ENCODE measurements around the gene NUDT12.

The NUDT12 gene

GRCh38 chr5:103539376-103540330, 22.9 kb downstream of the NUDT12 start:
- peak overlapping the region; percentile 44 for H2AFZ ChIP-seq
- no peaks in the 10 kb centered on the region for H3K9me3 ChIP-seq (ENCODE audit: control insufficient read depth, low read length)
- TF ChIP-seq CTCF (IDR thresholded peaks at IDR 0.05): no peak
- H3K27me3 ChIP-seq (ENCODE audit: control insufficient read depth, insufficient read depth, low read length): no peaks in the 10 kb centered on the region
- H3K4me1 ChIP-seq: peaks cover 4% of the 10 kb centered on the region
- H3K4me2 ChIP-seq (ENCODE audit: low read length): no peak overlapping the region
- no peak overlapping the region for H3K27ac ChIP-seq
- no peaks in the 10 kb centered on the region for H3K79me2 ChIP-seq
- H3K9ac ChIP-seq: no peak overlapping the region
- no peak overlapping the region for H3K4me3 ChIP-seq (ENCODE audit: low read depth, low read length)
- H3K36me3 ChIP-seq (ENCODE audit: control insufficient read depth, insufficient read depth, low read length): no peaks in the 10 kb centered on the region

DNA sequence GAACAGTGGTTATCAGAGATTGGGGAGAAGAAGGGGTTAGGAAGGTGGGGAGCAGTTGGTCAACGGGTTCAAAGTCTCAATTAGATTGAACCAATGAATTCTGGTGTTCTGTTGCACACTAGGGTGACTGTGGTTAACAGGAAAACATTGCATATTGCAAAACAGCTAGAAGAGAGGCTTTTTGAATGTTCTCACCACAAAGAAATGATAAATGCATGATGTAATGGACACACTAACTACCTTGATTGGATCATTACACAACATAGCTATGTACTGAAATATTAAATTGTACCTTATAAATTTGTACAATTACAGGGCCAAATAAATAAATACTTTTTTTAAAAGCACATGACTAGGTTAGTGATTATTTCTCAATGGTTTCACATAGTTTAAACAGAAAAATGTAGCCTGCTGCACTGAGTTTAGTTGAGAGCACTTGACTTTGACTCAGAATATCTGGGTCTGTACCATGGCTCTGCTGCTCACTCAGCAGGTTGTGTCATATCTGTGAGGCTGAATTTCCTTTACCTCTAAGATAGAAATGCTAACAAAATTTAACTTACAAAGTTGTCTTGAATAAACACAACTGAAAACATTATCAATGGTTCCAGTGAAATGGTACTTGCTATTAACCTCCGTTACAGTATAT, 30.4 kb downstream of the NUDT12 start:
- H3K4me3 ChIP-seq (ENCODE audit: low read depth, low read length): no peak overlapping the region
- no peak overlapping the region for H3K4me2 ChIP-seq (ENCODE audit: low read length)
- no peaks in the 10 kb centered on the region for H3K9me3 ChIP-seq (ENCODE audit: control insufficient read depth, low read length)
- H2AFZ ChIP-seq: no peak overlapping the region
- H3K27ac ChIP-seq: no peak overlapping the region
- H3K9ac ChIP-seq: no peak overlapping the region
- H3K27me3 ChIP-seq (ENCODE audit: control insufficient read depth, insufficient read depth, low read length): no peaks in the 10 kb centered on the region
- no peak for TF ChIP-seq CTCF (IDR thresholded peaks at IDR 0.05)
- no peaks in the 10 kb centered on the region for H3K36me3 ChIP-seq (ENCODE audit: control insufficient read depth, insufficient read depth, low read length)
- H3K4me1 ChIP-seq: no peaks in the 10 kb centered on the region
- H3K79me2 ChIP-seq: no peaks in the 10 kb centered on the region

DNA sequence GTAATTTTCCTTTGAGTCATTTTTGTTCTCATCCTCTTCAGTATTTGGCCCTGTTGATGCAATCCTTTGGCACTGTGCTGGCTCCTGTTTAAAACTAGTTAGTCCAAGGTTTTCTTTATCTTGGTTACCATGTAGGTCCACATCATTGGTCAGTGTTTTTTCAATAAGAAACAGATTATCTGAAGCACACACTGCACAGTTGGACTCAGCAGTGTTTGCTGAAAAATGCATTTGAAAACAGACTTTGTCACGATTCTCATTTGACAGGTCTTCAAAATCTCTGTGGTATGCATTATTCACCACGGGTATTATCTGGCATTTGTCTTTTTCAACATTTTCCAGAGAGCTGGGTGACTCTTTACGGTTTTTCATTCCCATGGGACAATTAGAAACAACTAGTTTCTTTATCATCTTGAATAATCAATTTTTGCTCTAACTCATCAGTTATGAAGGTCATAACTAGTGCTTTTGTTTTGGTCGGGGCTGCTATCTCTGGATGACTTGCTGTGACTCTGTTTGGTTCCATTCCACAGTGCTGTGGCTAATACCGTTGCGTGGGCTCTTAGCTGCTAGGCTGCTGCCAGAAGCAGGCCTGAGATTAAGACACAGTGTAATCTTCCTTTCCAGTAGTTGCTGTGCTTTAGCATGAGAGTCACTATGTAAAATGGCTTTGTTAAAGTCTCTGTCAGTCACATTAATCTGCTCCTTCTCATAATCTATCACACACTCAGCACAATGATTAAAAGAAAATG, 36.2 kb downstream of the NUDT12 start:
- peak overlapping the region; percentile 65 for H2AFZ ChIP-seq
- H3K4me1 ChIP-seq: peaks cover 9% of the 10 kb centered on the region
- no peaks in the 10 kb centered on the region for H3K79me2 ChIP-seq
- no peak overlapping the region for H3K4me2 ChIP-seq (ENCODE audit: low read length)
- no peak for TF ChIP-seq CTCF (IDR thresholded peaks at IDR 0.05)
- H3K9ac ChIP-seq: no peak overlapping the region
- H3K4me3 ChIP-seq (ENCODE audit: low read depth, low read length): no peak overlapping the region
- H3K9me3 ChIP-seq (ENCODE audit: control insufficient read depth, low read length): no peaks in the 10 kb centered on the region
- H3K27ac ChIP-seq: no peak overlapping the region
- H3K36me3 ChIP-seq (ENCODE audit: control insufficient read depth, insufficient read depth, low read length): no peaks in the 10 kb centered on the region
- H3K27me3 ChIP-seq (ENCODE audit: control insufficient read depth, insufficient read depth, low read length): no peaks in the 10 kb centered on the region

DNA sequence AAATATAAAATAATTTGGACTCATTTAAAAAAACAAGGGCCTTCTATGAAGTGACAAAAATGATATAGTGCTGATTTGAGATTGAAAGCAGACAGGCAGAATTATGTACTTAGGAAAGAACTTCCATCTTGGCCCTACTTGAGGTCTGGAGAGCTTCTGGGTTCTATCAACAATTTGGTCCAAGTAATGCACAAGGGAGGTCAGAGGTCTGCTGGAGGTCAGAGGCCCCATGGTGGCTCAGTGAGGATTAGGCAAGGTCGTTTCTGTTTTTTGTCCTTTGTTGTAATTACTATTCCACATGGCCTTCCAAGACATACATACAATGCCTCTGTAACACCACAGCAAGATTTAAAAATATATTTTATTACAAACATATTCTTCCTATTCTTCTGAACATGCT, 37.2 kb downstream of the NUDT12 start:
- peaks cover 9% of the 10 kb centered on the region for H3K4me1 ChIP-seq
- no peak overlapping the region for H3K4me3 ChIP-seq (ENCODE audit: low read depth, low read length)
- H3K27ac ChIP-seq: no peak overlapping the region
- no peaks in the 10 kb centered on the region for H3K9me3 ChIP-seq (ENCODE audit: control insufficient read depth, low read length)
- no peak overlapping the region for H2AFZ ChIP-seq
- H3K4me2 ChIP-seq (ENCODE audit: low read length): no peak overlapping the region
- H3K36me3 ChIP-seq (ENCODE audit: control insufficient read depth, insufficient read depth, low read length): no peaks in the 10 kb centered on the region
- H3K9ac ChIP-seq: no peak overlapping the region
- no peaks in the 10 kb centered on the region for H3K27me3 ChIP-seq (ENCODE audit: control insufficient read depth, insufficient read depth, low read length)
- TF ChIP-seq CTCF (IDR thresholded peaks at IDR 0.05): no peak
- H3K79me2 ChIP-seq: no peaks in the 10 kb centered on the region

Data from parathyroid adenoma (tissue), 2 donors.